BE2C (cell line): ENCODE results near the gene THAP11.

ENCODE experiments used
- DNase-seq: peaks from one replicate; pipeline ENCODE4 v3.0.0-alpha.2; 2020
- H3K27me3 ChIP-seq: fragments of 250-450 bp; sonication (Bioruptor Pico); 2 replicates; pipeline ENCODE4 v1.5.1; 2020; ENCODE audit warnings: mild to moderate bottlenecking
- H3K36me3 ChIP-seq: fragments of 250-450 bp; sonication (Bioruptor Pico); 2 replicates; pipeline ENCODE4 v1.5.1; 2020; ENCODE audit warnings: mild to moderate bottlenecking
- H3K4me1 ChIP-seq: fragments of 250-450 bp; sonication (Bioruptor Pico); 2 replicates; pipeline ENCODE4 v1.5.1; 2020
- H3K4me3 ChIP-seq: 2 replicates; pipeline ENCODE4 v1.5.1; 2011; ENCODE audit warnings: low read depth, low read length
- H3K9me3 ChIP-seq: fragments of 250-450 bp; sonication (Bioruptor Pico); 2 replicates; pipeline ENCODE4 v1.5.1; 2020
- CTCF ChIP-seq: IDR thresholded peaks from 2 replicates; pipeline ENCODE4 v1.5.1; 2012; ENCODE audit warnings: mild to moderate bottlenecking, low read depth, low read length

Gene THAP11

DNA sequence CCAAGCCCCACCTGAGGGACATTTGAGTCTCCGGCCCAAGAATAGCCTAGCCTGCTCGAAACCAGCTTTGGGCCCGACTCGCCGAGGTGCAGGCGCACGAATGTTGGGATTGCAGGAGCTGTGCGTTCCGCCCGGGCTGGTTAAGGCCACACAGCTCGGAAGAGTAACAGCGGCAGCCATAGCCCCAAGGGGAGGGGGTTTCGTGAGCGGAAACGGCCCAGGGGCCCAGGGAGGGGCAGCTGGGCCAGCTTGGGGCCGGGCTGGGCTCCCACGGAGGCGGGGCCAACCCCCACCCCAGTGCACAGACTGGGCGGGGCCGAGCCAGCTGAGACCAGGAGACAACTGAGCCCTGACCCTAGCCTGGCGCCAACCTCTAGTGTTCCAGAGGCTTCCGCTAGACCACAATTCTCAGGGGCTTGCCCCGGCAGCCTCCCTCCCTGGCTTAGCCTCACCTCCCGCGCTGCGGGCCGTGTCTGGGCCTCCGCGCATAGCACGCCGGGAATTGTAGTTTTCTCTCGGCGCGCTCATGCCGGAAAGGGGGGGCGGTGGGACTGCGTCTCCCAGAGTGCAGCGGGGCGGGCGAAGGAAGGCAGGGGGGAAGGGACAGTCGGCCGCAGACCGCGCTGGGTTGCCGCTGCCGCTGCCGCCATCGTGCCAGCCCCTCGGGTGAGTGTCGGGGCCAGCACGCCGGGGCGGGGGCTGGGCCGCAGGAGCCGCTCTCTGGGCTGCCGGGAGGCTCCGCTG is 4.4 kb downstream of the THAP11 start, which contains the start of gene NUTF2:
Gene NUTF2 (plus strand): TSS at position 614 of the 744 bp plus-strand sequence. CDS start 18,198 bp downstream, outside the sequence.
- Histone ChIP-seq H3K4me1 (no peaks in the 10 kb centered on the region), H3K36me3 (peaks cover 5% of the 10 kb centered on the region; the same call in 1 of the 2 replicates), H3K27me3 (no peaks in the 10 kb centered on the region), H3K9me3 (no peaks in the 10 kb centered on the region), H3K4me3 (peak within 1 kb of the TSS; percentile 96)
- TF ChIP-seq CTCF, result no peak
- peak; percentile 98 for DNase-seq

DNA sequence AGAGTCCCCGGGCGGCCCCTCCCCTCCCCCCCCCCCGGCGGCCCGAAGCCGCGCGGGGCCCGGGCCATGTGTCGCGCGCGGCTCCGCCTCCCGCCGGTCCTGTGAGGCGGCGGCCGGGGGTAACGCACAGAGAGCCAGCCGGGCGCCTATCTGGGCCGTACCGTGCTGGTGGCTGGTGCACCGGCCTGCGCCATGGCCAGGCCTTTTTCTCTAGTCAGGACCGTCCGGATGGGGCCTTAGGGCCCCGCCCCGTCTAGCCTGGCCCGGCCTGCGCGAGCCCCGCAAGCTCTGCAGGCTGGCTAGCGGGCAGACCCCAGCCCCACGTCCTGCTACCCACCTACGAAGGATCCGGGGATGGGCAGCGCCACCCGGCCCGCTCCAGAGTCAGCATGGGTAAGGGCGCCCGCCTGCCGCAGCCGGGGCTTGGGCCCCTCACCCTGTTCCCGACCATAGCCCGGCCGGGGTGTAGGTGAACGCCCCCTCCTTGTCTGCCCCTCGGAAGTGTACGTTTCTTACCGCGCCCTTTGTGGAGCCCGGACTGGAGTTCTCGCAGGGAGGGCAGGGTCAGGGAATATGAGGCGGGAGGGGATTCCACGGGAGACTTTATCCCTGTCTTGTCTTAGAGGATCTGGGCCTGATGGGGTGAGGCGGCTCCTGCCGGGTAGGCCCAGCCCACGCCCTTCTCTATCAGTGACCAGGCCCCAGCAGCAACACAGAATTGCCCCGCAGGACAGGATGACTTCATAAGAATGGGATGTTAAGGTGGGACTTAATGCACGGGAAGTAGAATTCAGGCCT is 5.1 kb downstream of the THAP11 start, which contains the start of gene CENPT:
Gene CENPT (minus strand): TSS at position 630 of the 798 bp plus-strand sequence. CDS start 13,834 bp downstream, outside the sequence.
- Histone ChIP-seq H3K9me3 (no peaks in the 10 kb centered on the region), H3K4me3 (peak within 1 kb of the TSS; percentile 96), H3K36me3 (peaks cover 5% of the 10 kb centered on the region; the same call in 1 of the 2 replicates), H3K4me1 (no peaks in the 10 kb centered on the region), H3K27me3 (no peaks in the 10 kb centered on the region)
- TF ChIP-seq CTCF, result no peak
- peak; percentile 24 for DNase-seq

GRCh38 chr16:67848118-67848517 is 6.0 kb downstream of the THAP11 start:
- no peaks in the 10 kb centered on the region for H3K27me3 ChIP-seq
- TF ChIP-seq CTCF, result no peak
- H3K9me3 ChIP-seq, result no peaks in the 10 kb centered on the region
- DNase-seq, result no peak
- H3K36me3 ChIP-seq, result peaks cover 5% of the 10 kb centered on the region
- H3K4me1 ChIP-seq, result no peaks in the 10 kb centered on the region
- H3K4me3 ChIP-seq, result peak overlapping the region; percentile 96

GRCh38 chr16:67853670-67854069 is 11.6 kb downstream of the THAP11 start:
- H3K27me3 ChIP-seq, result no peaks in the 10 kb centered on the region
- H3K4me3 ChIP-seq, result no peak overlapping the region
- no peaks in the 10 kb centered on the region for H3K9me3 ChIP-seq
- no peaks in the 10 kb centered on the region for H3K4me1 ChIP-seq
- H3K36me3 ChIP-seq, result peaks cover 20% of the 10 kb centered on the region
- no peak for TF ChIP-seq CTCF
- DNase-seq, result no peak

DNA sequence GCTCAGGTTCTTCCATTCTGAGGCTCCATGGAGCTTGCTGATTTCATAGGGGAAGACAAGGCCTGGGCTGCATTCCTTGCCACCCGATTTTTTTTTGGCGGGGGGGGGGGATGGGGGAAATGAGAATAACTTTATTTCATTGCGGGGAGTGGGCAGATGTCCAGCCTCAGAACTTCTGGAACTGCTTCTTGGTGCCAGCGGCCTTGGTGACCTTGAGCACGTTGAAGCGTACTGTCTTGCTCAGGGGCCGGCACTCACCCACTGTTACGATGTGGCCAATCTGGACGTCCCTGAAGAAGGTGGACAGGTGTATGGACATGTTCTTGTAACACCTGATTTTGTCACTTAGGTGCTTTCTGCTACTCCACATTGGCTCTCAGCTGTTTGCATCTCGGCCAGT is 13.7 kb downstream of the THAP11 start:
- Histone ChIP-seq H3K4me1 (no peaks in the 10 kb centered on the region), H3K27me3 (no peaks in the 10 kb centered on the region), H3K9me3 (no peaks in the 10 kb centered on the region), H3K4me3 (no peak overlapping the region), H3K36me3 (peaks cover 25% of the 10 kb centered on the region)
- no peak for DNase-seq
- TF ChIP-seq CTCF, result no peak
